Ramos (cell line): ENCODE measurements around the gene ARGLU1.

ENCODE experiments used
- in situ Hi-C: fragments of 300-500 bp; cut with MboI; formaldehyde crosslinking; loops from one replicate; pipeline ENCODE4 v1.14.3; 2022; ENCODE audit warnings: low sequenced_read_pairs; ENCODE audit not compliant: unreplicated experiment

ARGLU1 gene

DNA sequence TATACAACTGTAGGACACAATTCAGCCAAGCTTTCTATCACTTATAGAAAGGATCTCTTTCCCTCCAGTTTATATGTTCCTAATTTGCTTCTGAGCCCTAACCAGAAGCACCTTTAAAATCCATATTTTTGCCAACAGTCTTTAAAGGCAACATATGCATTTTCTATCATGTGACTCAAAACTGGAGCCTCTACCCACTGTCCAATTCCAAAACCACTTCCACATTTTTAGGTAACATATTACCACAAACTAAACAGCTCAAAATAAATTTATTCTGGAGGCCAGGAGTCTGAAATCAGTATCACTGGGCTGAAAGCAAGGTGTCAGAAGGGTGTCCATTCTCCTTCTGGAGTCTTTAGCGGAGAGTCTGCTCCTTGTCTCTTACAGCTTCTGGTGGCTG, 16.6 kb downstream of the ARGLU1 start:
- in situ Hi-C loops = no loop called here

DNA sequence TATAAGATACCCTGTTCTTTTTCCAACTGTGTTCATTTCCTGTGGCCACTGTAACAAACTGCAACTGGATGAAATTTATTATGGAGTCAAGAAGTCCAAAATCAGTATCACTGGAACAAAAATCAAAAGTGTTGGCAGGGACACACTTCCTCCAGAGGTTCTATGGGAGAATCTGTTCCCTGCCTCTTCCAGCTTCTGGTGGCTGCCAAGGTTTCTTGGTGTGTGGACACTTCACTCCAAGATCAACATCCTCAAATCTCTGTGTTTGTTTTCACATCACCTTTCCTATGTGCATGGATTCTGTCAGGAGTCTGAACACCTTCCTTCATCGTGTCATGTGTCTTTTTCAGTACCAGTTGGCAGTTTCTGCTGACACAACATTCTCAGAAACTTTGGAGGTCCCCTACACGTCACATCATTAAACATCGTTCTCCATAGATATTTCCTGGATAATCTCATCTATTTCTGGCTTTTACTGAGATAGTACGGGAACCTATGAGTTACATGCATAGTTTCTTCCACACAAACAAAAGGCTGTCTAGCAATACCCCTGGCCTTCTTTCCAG, 17.3 kb downstream of the ARGLU1 start:
- in situ Hi-C loops = no loop called here

DNA sequence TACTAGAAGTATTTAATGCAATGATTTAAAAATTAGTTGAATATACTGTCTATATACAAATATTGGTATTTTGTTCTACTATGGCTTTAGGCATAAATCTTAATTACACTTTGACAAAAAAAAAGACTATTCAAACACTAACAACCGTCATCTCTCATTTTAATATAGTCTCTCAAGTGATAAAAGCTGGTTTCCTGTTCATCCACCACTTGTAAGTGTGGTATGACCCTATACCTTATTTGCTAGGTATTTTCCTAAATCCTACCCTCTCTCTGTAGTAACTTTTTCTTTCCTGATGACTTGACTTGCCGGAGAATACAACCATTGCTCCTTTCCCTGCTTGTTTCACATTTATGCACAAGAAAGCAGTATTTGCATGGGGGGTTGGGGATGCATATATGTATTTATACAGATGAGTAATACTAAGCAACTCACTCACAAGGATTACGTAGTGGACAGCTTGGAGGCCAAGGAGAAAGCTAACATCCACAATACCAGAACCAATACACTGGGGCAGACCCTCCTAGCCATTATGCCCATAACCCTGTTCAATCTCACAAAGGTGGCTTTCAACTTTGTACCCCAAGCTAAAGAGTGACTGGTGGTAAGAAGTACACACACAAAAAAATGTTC, 19.8 kb downstream of the ARGLU1 start:
- in situ Hi-C loops = no loop called here

- in situ Hi-C loops = no loop called here
Measured at GRCh38 chr13:106541826-106542225, 26.1 kb downstream of the ARGLU1 start.

GRCh38 chr13:106540613-106541012, 27.3 kb downstream of the ARGLU1 start:
- in situ Hi-C loops = no loop called here

GRCh38 chr13:106537521-106537920, 30.4 kb downstream of the ARGLU1 start:
- in situ Hi-C loops = no loop called here

DNA sequence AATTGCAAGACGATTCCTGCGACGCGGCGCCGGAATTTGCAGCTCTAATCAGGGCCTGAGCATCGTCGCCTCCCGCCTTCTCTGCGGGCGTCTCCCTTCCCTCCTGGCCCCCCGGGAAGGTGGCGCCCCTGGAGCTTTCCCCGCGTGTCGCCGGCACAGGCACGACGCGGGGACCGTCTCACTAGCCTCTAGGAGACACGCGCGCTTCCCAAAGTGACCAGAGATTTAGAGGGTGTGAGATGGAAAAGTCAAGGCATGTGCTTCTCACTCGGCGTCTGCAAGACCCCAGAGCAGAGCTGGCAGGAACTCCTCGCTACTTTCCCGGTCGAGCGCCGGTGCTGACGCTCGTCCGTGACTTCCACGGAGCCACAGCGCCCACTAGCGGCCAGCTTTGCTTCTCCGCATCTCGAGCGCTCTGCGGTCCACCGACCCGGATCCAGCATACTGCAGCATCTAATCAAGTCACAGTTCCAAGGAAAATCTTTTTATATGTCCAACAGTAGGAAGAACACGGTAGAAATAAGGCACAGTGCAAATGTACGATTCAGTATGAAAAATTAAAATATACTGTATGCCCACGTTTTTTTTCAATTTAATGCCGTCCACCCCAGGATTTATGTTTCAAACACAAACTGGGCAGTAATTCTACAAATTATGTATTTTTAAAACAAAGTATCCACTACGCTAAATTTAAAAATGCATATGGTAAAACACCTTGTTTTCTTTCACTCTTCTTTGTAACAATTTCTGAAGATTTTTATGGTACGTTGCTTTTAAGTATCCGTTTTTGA, 31.5 kb downstream of the ARGLU1 start:
- in situ Hi-C loops = no loop called here

DNA sequence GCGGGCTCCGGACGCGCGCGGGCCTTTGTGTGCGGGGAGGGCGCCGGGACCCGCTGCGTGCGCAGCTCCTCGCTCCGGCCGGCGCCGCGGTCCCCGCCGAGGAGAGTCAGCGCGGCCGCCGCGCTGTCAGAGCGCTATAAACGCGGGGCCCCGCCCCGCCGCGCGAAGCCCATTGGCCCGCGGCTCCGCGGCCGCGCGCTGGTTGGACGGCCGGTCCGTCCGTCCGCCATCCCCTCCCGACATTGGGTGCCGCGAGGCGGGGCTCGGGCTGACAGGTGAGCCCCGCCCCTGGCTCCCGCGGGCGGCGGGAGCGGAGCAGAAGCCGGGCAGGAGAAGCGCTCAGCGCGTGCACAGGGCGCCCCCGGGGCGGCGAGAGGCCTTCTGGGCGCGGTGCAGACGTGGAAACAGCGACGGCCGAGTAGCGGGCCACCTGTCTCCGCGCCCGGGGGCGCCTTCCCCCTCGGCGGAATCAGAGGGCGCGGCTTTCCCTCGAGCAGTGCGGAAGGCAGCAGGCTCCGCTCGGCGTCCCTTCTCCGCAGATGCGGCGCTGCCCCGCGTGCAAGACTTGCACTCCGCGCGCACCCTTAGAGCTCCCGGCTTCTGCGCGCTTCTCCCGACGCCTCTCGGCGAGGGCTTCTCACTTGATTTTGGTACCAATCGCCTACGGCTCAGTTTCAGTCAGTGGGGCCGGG, 32.2 kb downstream of the ARGLU1 start, which contains the start of gene EFNB2:
EFNB2 (minus strand) TSS at position 111 of the 692 bp plus-strand sequence. CDS start 698 bp downstream, outside the sequence.
- in situ Hi-C loops = no loop called here

- in situ Hi-C loops = no loop called here
Measured at GRCh38 chr13:106534639-106535551, 33.0 kb downstream of the ARGLU1 start.

DNA sequence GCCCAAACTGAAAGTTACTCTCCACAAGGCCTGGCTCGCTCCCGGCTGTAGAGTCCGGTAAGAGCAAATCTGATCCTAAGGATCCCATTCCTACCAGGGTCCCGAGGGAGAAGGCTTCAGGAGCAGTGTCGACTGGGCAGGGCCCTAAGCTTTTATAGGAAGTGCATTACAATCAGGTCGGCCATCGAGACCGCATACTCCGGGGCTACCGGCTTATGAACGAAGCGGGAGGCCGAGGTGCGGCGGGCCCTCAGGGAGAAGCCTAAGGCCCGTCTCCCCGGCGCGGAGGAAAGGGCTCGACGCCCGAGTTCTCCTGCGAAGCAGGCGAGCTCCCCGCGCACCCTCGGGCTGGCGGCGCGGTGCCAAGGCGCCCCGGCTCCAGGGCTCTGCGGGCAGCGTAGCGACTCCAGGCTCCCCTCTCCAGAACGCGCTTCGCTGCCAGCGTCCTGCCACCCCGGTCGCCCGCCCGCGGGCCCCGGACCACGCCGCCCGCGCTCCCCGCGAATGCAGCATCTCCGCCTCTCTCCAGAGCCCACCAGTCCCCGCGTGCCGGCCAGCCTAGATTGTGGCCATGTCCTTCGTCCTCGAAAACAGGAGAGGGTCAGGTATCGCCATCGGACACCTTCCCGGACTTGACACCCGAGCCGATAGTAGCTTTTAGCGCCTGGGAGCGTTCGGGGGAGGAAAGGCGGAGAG, 33.8 kb downstream of the ARGLU1 start:
- in situ Hi-C loops = no loop called here

- in situ Hi-C loops = no loop called here
Measured at GRCh38 chr13:106533101-106533942, 34.6 kb downstream of the ARGLU1 start.

DNA sequence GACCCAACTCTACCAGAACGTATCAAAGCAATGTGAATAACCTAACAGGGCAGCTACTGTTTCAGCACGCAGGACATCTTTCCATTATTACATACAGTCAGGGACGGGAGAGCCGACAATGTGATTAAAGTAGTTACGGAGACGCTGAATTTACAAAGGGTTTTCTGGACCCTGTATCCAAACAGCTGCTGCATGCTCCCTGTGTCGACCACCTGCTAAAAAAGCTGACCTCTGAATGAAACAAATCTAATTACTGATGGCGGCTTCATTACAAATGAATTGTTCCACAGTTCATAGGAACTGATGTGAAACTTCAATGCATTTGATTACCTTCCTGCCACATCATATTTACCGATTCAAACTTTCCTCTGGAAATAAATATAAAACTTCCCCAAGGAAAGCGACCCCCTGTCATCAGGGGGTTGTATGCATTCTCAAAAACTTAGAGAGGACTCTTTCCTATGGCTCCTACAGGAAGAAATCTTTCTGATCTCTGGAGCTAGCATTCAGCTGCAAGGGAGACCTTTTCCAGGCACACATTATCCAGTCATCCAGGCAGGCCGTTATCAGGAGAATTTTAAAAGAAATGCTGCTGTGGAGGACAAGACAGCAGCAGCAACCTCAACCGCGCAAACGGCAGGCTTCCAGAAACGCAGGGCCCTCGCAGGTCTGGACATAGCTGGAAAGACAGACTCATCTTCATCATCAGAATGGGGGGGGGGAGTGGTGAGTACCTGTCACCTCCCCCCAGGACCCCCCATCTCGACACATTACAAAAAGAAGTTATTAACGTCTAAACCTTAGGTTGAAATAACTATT, 35.6 kb downstream of the ARGLU1 start:
- in situ Hi-C loops = no loop called here

DNA sequence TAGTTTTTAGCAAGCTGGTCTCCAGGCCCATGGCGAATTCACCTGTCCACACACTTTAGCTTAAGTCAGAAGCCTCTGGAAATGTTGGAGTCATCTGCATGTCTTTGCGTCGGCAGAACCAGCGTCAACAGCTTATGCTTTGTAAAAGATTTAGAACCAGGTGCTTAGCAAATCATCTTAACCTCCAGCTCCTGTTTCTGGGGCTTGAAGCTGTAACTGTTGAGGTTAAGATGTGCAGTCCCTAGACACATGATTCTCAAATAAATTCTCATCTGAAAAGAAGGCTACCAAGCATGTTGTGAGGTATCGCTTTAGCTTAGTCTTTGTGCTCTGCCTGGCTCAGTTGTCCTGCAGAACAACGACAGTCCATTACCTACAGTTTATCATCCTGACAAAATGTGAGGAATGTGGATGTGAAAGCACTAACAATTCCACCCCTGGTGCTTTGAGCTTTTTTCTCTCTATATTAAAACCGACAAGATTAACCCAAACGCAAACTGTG, 36.9 kb downstream of the ARGLU1 start:
- in situ Hi-C loops = no loop called here

GRCh38 chr13:106530171-106530851, 37.6 kb downstream of the ARGLU1 start:
- in situ Hi-C loops = no loop called here

GRCh38 chr13:106529415-106530170, 38.3 kb downstream of the ARGLU1 start:
- in situ Hi-C loops = no loop called here
